Subcutaneous abdominal adipose tissue (tissue), 5 donors: ENCODE results near the gene TSPYL1.

Experiments
- H3K27ac ChIP-seq: one replicate; pipeline ENCODE4 v1.7.0; 2013; ENCODE audit warnings: low read depth, mild to moderate bottlenecking, inconsistent platforms, low read length, moderate library complexity
- H3K27me3 ChIP-seq, 5 donors: one replicate each; pipeline ENCODE4 v1.7.0; 2013; ENCODE audit warnings: low read length in 5 of 5, inconsistent platforms in 1 of 5; ENCODE audit not compliant: control insufficient read depth in 5 of 5, insufficient read depth in 4 of 5
- H3K36me3 ChIP-seq, 5 donors: one replicate each; pipeline ENCODE4 v1.7.0; 2013; ENCODE audit warnings: low read length in 5 of 5; ENCODE audit not compliant: control insufficient read depth in 5 of 5, insufficient read depth in 5 of 5
- H3K4me1 ChIP-seq, 5 donors: one replicate each; pipeline ENCODE4 v1.7.0; 2013; ENCODE audit warnings: low read length in 5 of 5, mild to moderate bottlenecking in 3 of 5, moderate library complexity in 1 of 5; ENCODE audit not compliant: control insufficient read depth in 5 of 5, insufficient read depth in 5 of 5
- H3K4me3 ChIP-seq, 5 donors: one replicate each; pipeline ENCODE4 v1.7.0; 2013; ENCODE audit warnings: low read length in 5 of 5, low read depth in 1 of 5
- H3K9ac ChIP-seq, 5 donors: one replicate each; pipeline ENCODE4 v1.7.0; 2013; ENCODE audit warnings: low read length in 5 of 5, mild to moderate bottlenecking in 4 of 5, moderate library complexity in 3 of 5
- H3K9me3 ChIP-seq, 5 donors: one replicate each; pipeline ENCODE4 v1.7.0; 2013; ENCODE audit warnings: low read length in 5 of 5; ENCODE audit not compliant: control insufficient read depth in 5 of 5
- donor health status: healthy.
- donor health status: healthy.
- donor health status: healthy.
- donor health status: healthy.
- donor health status: healthy.

Gene TSPYL1

GRCh38 chr6:116316772-116317467 is 37.2 kb upstream of the TSPYL1 start:
- Histone ChIP-seq H3K9me3 (no peaks in the 10 kb centered on the region), H3K4me1 (peaks cover 0 to 23% (median 6%) of the 10 kb centered on the region in 5 donors), H3K27ac (no peak overlapping the region), H3K27me3 (no peaks in the 10 kb centered on the region), H3K36me3 (no peaks in the 10 kb centered on the region), H3K4me3 (no peak overlapping the region), H3K9ac (no peak overlapping the region)

- Histone ChIP-seq H3K4me1 (peaks cover 0 to 23% (median 6%) of the 10 kb centered on the region in 5 donors), H3K36me3 (no peaks in the 10 kb centered on the region), H3K27me3 (no peaks in the 10 kb centered on the region), H3K9me3 (no peaks in the 10 kb centered on the region), H3K9ac (no peak overlapping the region), H3K4me3 (no peak overlapping the region), H3K27ac (no peak overlapping the region)
Observed at GRCh38 chr6:116314878-116315277, 35.1 kb upstream of the TSPYL1 start.

DNA sequence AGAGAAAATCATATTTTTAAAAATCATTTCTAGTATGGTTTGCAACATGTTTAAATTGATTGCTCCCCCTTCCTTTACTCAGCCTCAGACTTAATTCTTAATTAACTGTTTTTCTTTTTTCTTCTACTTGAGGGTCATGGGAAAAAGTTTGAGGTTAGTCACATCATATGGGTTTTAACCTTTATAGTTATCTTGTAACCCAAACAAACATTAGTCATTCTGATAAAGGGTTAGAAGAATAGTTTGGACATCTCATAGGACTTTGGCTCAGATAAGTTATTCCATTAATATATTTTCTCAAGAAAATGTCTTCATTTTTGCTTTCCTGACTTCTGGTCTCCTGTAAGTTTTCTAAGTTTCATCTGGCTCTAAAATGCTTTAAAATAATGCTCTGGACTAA is 34.5 kb upstream of the TSPYL1 start:
- H3K4me3 ChIP-seq: no peak overlapping the region
- no peak overlapping the region for H3K9ac ChIP-seq
- peaks cover 0 to 23% (median 6%) of the 10 kb centered on the region in 5 donors for H3K4me1 ChIP-seq
- no peak overlapping the region for H3K27ac ChIP-seq
- no peaks in the 10 kb centered on the region for H3K9me3 ChIP-seq
- H3K27me3 ChIP-seq: no peaks in the 10 kb centered on the region
- no peaks in the 10 kb centered on the region for H3K36me3 ChIP-seq

GRCh38 chr6:116313101-116313776 is 33.5 kb upstream of the TSPYL1 start:
- H3K4me1 ChIP-seq: peaks cover 0 to 23% (median 6%) of the 10 kb centered on the region in 5 donors
- H3K36me3 ChIP-seq: no peaks in the 10 kb centered on the region
- no peaks in the 10 kb centered on the region for H3K9me3 ChIP-seq
- H3K9ac ChIP-seq: no peak overlapping the region
- no peak overlapping the region for H3K4me3 ChIP-seq
- H3K27ac ChIP-seq: no peak overlapping the region
- H3K27me3 ChIP-seq: no peaks in the 10 kb centered on the region

DNA sequence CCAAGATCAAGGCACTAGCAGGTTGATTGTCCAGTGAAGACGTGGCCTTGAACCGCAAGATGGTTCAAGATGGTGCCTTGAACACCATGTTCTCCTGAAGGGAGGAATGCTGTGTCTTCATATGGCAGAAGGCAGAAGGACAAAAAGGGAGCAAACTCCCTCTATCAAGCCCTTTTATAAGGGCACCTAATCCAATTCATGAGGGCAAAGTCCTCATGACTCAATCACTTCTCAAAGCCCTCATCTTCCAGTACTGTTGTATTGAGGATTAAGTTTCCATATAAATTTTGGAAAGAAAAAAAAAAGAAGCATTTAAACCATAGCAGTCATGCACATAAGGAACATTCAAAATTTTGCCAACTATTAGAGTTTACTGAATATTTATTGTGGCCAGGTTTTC is 29.9 kb upstream of the TSPYL1 start:
- Histone ChIP-seq H3K9ac (no peak overlapping the region), H3K4me1 (peaks cover 0 to 3% (median 0%) of the 10 kb centered on the region in 5 donors), H3K27ac (no peak overlapping the region), H3K27me3 (no peaks in the 10 kb centered on the region), H3K9me3 (no peaks in the 10 kb centered on the region), H3K4me3 (no peak overlapping the region), H3K36me3 (no peaks in the 10 kb centered on the region)

GRCh38 chr6:116309001-116309400 is 29.3 kb upstream of the TSPYL1 start:
- Histone ChIP-seq H3K4me3 (no peak overlapping the region), H3K4me1 (peaks cover 0 to 3% (median 0%) of the 10 kb centered on the region in 5 donors), H3K9ac (no peak overlapping the region), H3K27me3 (no peaks in the 10 kb centered on the region), H3K36me3 (no peaks in the 10 kb centered on the region), H3K27ac (no peak overlapping the region), H3K9me3 (no peaks in the 10 kb centered on the region)

GRCh38 chr6:116307633-116308032 is 27.9 kb upstream of the TSPYL1 start:
- no peaks in the 10 kb centered on the region for H3K27me3 ChIP-seq
- H3K27ac ChIP-seq: no peak overlapping the region
- no peaks in the 10 kb centered on the region for H3K36me3 ChIP-seq
- H3K4me3 ChIP-seq: no peak overlapping the region
- H3K9me3 ChIP-seq: no peaks in the 10 kb centered on the region
- H3K4me1 ChIP-seq: no peaks in the 10 kb centered on the region
- H3K9ac ChIP-seq: no peak overlapping the region

DNA sequence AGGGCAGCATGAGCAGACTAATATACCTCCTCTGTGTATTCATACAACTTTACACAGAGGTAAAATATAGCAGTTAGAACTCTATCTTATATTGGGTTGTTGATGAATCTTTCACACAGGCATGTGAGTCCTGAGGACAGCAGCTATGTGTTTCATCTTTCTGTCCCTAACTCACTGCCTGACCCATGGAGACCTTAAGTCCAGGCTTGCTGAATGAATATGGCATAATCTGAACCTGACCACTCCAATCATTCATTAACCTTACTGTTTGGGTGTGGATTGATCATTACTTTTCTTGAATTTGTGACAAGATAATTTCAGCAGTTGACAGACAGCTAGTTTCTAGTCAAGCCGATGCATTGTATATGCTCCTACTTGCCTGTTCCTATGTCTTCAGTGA is 27.3 kb upstream of the TSPYL1 start:
- Histone ChIP-seq H3K4me3 (no peak overlapping the region), H3K27ac (no peak overlapping the region), H3K4me1 (no peaks in the 10 kb centered on the region), H3K36me3 (no peaks in the 10 kb centered on the region), H3K27me3 (no peaks in the 10 kb centered on the region), H3K9me3 (no peaks in the 10 kb centered on the region), H3K9ac (no peak overlapping the region)

GRCh38 chr6:116304538-116305097 is 24.9 kb upstream of the TSPYL1 start:
- Histone ChIP-seq H3K9me3 (no peaks in the 10 kb centered on the region), H3K27me3 (no peaks in the 10 kb centered on the region), H3K36me3 (no peaks in the 10 kb centered on the region), H3K9ac (no peak overlapping the region), H3K4me1 (peaks cover 0 to 4% (median 0%) of the 10 kb centered on the region in 5 donors), H3K4me3 (no peak overlapping the region), H3K27ac (no peak overlapping the region)

GRCh38 chr6:116301104-116301503 is 21.4 kb upstream of the TSPYL1 start:
- H3K36me3 ChIP-seq: no peaks in the 10 kb centered on the region
- peaks cover 0 to 4% (median 0%) of the 10 kb centered on the region in 5 donors for H3K4me1 ChIP-seq
- H3K27ac ChIP-seq: no peak overlapping the region
- no peak overlapping the region for H3K4me3 ChIP-seq
- no peaks in the 10 kb centered on the region for H3K27me3 ChIP-seq
- no peak overlapping the region for H3K9ac ChIP-seq
- H3K9me3 ChIP-seq: peaks cover 0 to 7% (median 6%) of the 10 kb centered on the region in 5 donors
